ENCODE measurements around the gene CKMT1A.

CKMT1A gene

GRCh38 chr15:43735416-43735815 lies 41.8 kb downstream of the CKMT1A start:
- no peak for TF ChIP-seq ZNF8 (CRISPR knock-in tag; IDR thresholded peaks at IDR 0.05)
- no peak for TF ChIP-seq GLIS3 (CRISPR knock-in tag; IDR thresholded peaks at IDR 0.05)
- no peak for TF ChIP-seq CSRNP3 (CRISPR knock-in tag; IDR thresholded peaks at IDR 0.05)
- no peak for TF ChIP-seq TOX (CRISPR knock-in tag; IDR thresholded peaks at IDR 0.05; ENCODE audit: borderline replicate concordance)
- TF ChIP-seq, protein P1, sequence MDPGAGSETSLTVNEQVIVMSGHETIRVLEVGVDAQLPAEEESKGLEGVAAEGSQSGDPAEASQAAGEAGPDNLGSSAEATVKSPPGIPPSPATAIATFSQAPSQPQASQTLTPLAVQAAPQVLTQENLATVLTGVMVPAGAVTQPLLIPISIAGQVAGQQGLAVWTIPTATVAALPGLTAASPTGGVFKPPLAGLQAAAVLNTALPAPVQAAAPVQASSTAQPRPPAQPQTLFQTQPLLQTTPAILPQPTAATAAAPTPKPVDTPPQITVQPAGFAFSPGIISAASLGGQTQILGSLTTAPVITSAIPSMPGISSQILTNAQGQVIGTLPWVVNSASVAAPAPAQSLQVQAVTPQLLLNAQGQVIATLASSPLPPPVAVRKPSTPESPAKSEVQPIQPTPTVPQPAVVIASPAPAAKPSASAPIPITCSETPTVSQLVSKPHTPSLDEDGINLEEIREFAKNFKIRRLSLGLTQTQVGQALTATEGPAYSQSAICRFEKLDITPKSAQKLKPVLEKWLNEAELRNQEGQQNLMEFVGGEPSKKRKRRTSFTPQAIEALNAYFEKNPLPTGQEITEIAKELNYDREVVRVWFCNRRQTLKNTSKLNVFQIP (CRISPR knock-in tag; IDR thresholded peaks at IDR 0.05; ENCODE audit: borderline replicate concordance, low read depth), result no peak
- TF ChIP-seq ZC3H10 (CRISPR knock-in tag; IDR thresholded peaks at IDR 0.05), result no peak
- TF ChIP-seq BACH2 (CRISPR knock-in tag; IDR thresholded peaks at IDR 0.05; ENCODE audit: borderline replicate concordance), result no peak
- TF ChIP-seq ZFP30 (CRISPR knock-in tag; IDR thresholded peaks at IDR 0.05), result no peak
- TF ChIP-seq PATZ1 (CRISPR knock-in tag; IDR thresholded peaks at IDR 0.05; ENCODE audit: borderline replicate concordance), result no peak
- TF ChIP-seq SNAI2 (CRISPR knock-in tag; IDR thresholded peaks at IDR 0.05), result no peak
- TF ChIP-seq CSDC2 (CRISPR knock-in tag; IDR thresholded peaks at IDR 0.05), result no peak
- no peak for TF ChIP-seq ZFP3 (CRISPR knock-in tag; IDR thresholded peaks at IDR 0.05)
- TF ChIP-seq CREB5 (CRISPR knock-in tag; IDR thresholded peaks at IDR 0.05; ENCODE audit: low read depth), result no peak
- no peak for TF ChIP-seq ESRRG (CRISPR knock-in tag; IDR thresholded peaks at IDR 0.05)
- no peak for TF ChIP-seq ZNF565 (CRISPR knock-in tag; conservative IDR thresholded peaks at IDR 0.05; ENCODE audit: low read depth)
- TF ChIP-seq ISL1 (CRISPR knock-in tag; IDR thresholded peaks at IDR 0.05), result no peak
- TF ChIP-seq ARNTL (CRISPR knock-in tag; IDR thresholded peaks at IDR 0.05; ENCODE audit: borderline replicate concordance, low read depth), result no peak
- ATAC-seq, result no peak

DNA sequence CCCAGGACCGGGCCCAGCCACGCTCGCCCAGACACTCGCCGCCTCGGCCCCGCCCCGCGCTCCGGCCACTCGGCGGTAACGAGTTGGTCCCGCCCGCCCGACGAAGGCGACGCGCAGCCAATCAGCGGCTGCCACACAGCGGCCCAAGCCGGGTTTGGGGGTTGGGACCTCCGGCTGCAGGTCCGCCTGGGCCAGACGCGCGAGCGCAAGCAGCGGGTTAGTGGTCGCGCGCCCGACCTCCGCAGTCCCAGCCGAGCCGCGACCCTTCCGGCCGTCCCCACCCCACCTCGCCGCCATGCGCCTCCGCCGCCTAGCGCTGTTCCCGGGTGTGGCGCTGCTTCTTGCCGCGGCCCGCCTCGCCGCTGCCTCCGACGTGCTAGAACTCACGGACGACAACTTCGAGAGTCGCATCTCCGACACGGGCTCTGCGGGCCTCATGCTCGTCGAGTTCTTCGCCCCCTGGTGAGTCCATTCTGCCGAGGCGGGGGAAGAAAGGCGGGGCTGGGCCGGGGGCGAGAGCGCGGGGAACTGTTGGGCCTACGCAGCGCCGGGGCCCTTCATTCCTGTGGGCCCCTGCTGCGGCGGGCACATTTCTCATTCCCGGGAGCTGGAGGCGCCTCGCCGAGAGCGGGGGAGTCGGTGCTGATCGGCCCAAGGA lies 52.7 kb downstream of the CKMT1A start, which contains the start of gene PDIA3:
Gene PDIA3 (plus strand): TSS at position 194 of the 658 bp plus-strand sequence. CDS start 102 bp downstream, at position 296.
- TF ChIP-seq TSHZ2 (CRISPR knock-in tag; IDR thresholded peaks at IDR 0.05) (0 out of 2 replicates have a peak, but pooled peaks have one; percentile 12), ZFP30 (CRISPR knock-in tag; IDR thresholded peaks at IDR 0.05) (peak; percentile 8; the same call in 1 of the 2 replicates)

GRCh38 chr15:43746903-43747309 lies 53.2 kb downstream of the CKMT1A start:
- ATAC-seq, result peak; percentile 52; the same call in 2 of the 3 replicates

More for the DNA sequence above, 52.7 kb downstream of the CKMT1A start, which contains the start of gene PDIA3:
- ATAC-seq, result peak; percentile 96

- ATAC-seq, result no peak
- no peak for TF ChIP-seq TOX (CRISPR knock-in tag; IDR thresholded peaks at IDR 0.05; ENCODE audit: borderline replicate concordance)
- TF ChIP-seq PATZ1 (CRISPR knock-in tag; IDR thresholded peaks at IDR 0.05; ENCODE audit: borderline replicate concordance), result no peak
- no peak for TF ChIP-seq BACH2 (CRISPR knock-in tag; IDR thresholded peaks at IDR 0.05; ENCODE audit: borderline replicate concordance)
Observed at GRCh38 chr15:43748376-43748775, 54.7 kb downstream of the CKMT1A start.
